SK-N-SH (cell line): ENCODE results near the gene LONRF2. TPM values are rescaled to one million over a fixed set of nuclear protein-coding genes. Genes with fewer than 3 reads are reported as not detected.

Source experiments
- CTCF ChIA-PET: fragments of 300-600, 350-600 bp; formaldehyde crosslinking; extraction: SDS; loops from one replicate; lab custom pipeline; 2021; lab: Yijun Ruan, JAX
- POLR2A ChIA-PET: fragments of 350-600 bp; sonication (Branson Sonifier 250); formaldehyde crosslinking; extraction: SDS; loops from one replicate; lab custom pipeline; 2020; ENCODE audit warnings: antibody characterized with exemption, inconsistent platforms; lab: Yijun Ruan, JAX
- DNase-seq: peaks from one replicate; pipeline ENCODE4 v3.0.0; 2012
- H2AFZ ChIP-seq: fragments of 200-600 bp; sonication (generic); 2 replicates; pipeline ENCODE4 v1.8.1; 2016; ENCODE audit warnings: antibody characterized with exemption, mild to moderate bottlenecking, low read depth
- H3F3A ChIP-seq: fragments of 200-600 bp; sonication (generic); replicated peaks from 2 replicates; pipeline ENCODE3; 2016; ENCODE audit warnings: antibody characterized with exemption, mild to moderate bottlenecking; ENCODE audit not compliant: insufficient read depth
- H3K27ac ChIP-seq, 2 experiments: fragments of 200-500 bp in 1 of 2; fragments of 200-600 bp in 1 of 2; sonication (Bioruptor generic) in 1 of 2; sonication (generic), shearing (Covaris generic) in 1 of 2; 2 replicates each; pipeline versions ENCODE4 v1.5.1 to v1.6.1; 2014 to 2016; ENCODE audit warnings: low read depth in 2 of 2, inconsistent platforms in 1 of 2, low read length in 1 of 2, mild to moderate bottlenecking in 1 of 2, mixed read lengths in 1 of 2
- H3K27me3 ChIP-seq: fragments of 200-600 bp; sonication (generic), shearing (Covaris generic); 2 replicates; pipeline ENCODE4 v1.6.1; 2016; ENCODE audit warnings: mixed run types; ENCODE audit not compliant: insufficient read depth
- H3K36me3 ChIP-seq, 2 experiments: fragments of 200-500 bp in 1 of 2; fragments of 200-600 bp in 1 of 2; sonication (Bioruptor generic) in 1 of 2; sonication (generic) in 1 of 2; replicated peaks in 1 of 2; 2 replicates each; pipeline versions ENCODE3 to v1.5.1; 2014 to 2016; ENCODE audit warnings: low read length in 1 of 2, mild to moderate bottlenecking in 1 of 2; ENCODE audit not compliant: insufficient read depth in 2 of 2, control insufficient read depth in 1 of 2
- H3K4me1 ChIP-seq, 2 experiments: fragments of 200-500 bp in 1 of 2; fragments of 200-600 bp in 1 of 2; sonication (Bioruptor generic) in 1 of 2; sonication (generic), shearing (Covaris generic) in 1 of 2; 2 replicates each; pipeline versions ENCODE4 v1.5.1 to v1.6.1; 2014 to 2016; ENCODE audit warnings: low read depth in 1 of 2, low read length in 1 of 2, mixed run types in 1 of 2; ENCODE audit not compliant: insufficient read depth in 2 of 2, control insufficient read depth in 1 of 2
- H3K4me2 ChIP-seq: fragments of 200-600 bp; sonication (generic), shearing (Covaris generic); 2 replicates; pipeline ENCODE4 v1.6.1; 2017; ENCODE audit warnings: mixed run types
- H3K4me3 ChIP-seq, 2 experiments: fragments of 200-500 bp in 1 of 2; fragments of 200-600 bp in 1 of 2; sonication (Bioruptor generic) in 1 of 2; sonication (generic), shearing (Covaris generic) in 1 of 2; 2 replicates each; pipeline versions ENCODE4 v1.5.1 to v1.8.1; 2014 to 2016; ENCODE audit warnings: low read depth in 2 of 2, inconsistent platforms in 1 of 2, low read length in 1 of 2, mild to moderate bottlenecking in 1 of 2, mixed read lengths in 1 of 2, moderate library complexity in 1 of 2
- H3K79me2 ChIP-seq: fragments of 200-600 bp; sonication (generic); 2 replicates; pipeline ENCODE4 v1.8.1; 2017; ENCODE audit warnings: mild to moderate bottlenecking; ENCODE audit not compliant: insufficient read depth
- H3K9ac ChIP-seq: fragments of 200-600 bp; sonication (generic); 2 replicates; pipeline ENCODE4 v1.6.1; 2017; ENCODE audit warnings: mixed run types
- H3K9me2 ChIP-seq: fragments of 200-600 bp; sonication (generic); 2 replicates; pipeline ENCODE4 v1.6.1; 2017; ENCODE audit warnings: mixed run types
- H3K9me3 ChIP-seq: fragments of 200-600 bp; sonication (generic); 2 replicates; pipeline ENCODE4 v1.6.1; 2017; ENCODE audit warnings: mixed run types, mild to moderate bottlenecking, moderate library complexity
- H4K20me1 ChIP-seq: fragments of 200-600 bp; sonication (generic); 2 replicates; pipeline ENCODE4 v1.6.1; 2017; ENCODE audit warnings: mild to moderate bottlenecking, mixed run types; ENCODE audit not compliant: insufficient read depth
- ELF1 ChIP-seq: IDR thresholded peaks from 2 replicates; pipeline ENCODE4 v1.4.0; 2012
- EZH2phosphoT487 ChIP-seq: fragments of 200-600 bp; sonication (generic); IDR thresholded peaks from 2 replicates; pipeline ENCODE4 v1.6.1; 2017; ENCODE audit warnings: low read depth, mixed run types, mild to moderate bottlenecking, antibody characterized with exemption, moderate library complexity, borderline replicate concordance
- FOSL2 ChIP-seq: IDR thresholded peaks from 2 replicates; pipeline ENCODE4 v1.4.0; 2012; ENCODE audit warnings: low read depth, mild to moderate bottlenecking, moderate library complexity, borderline replicate concordance
- FOXJ3 ChIP-seq: sonication (generic); formaldehyde crosslinking; IDR thresholded peaks from 2 replicates; pipeline ENCODE4 v1.5.1; 2020; ENCODE audit warnings: mild to moderate bottlenecking, missing genetic modification reagents
- FOXM1 ChIP-seq: IDR thresholded peaks from 2 replicates; pipeline ENCODE4 v1.4.0; 2012; ENCODE audit warnings: low read depth, mild to moderate bottlenecking
- GABPA ChIP-seq: IDR thresholded peaks from 2 replicates; pipeline ENCODE4 v1.4.0; 2012; ENCODE audit warnings: low read depth, mild to moderate bottlenecking
- GATA2 ChIP-seq: sonication (generic); formaldehyde crosslinking; IDR thresholded peaks from 2 replicates; pipeline ENCODE4 v1.5.0; 2020; ENCODE audit warnings: mild to moderate bottlenecking, missing genetic modification reagents
- IRF3 ChIP-seq: fragments of 150-350 bp; IDR thresholded peaks from 2 replicates; pipeline ENCODE4 v1.6.1; 2016; ENCODE audit warnings: mild to moderate bottlenecking, low read depth, low read length
- JUND ChIP-seq: IDR thresholded peaks from 2 replicates; pipeline ENCODE4 v1.4.0; 2012
- MAX ChIP-seq: IDR thresholded peaks from 2 replicates; pipeline ENCODE4 v1.4.0; 2012; ENCODE audit warnings: low read depth
- MXI1 ChIP-seq: IDR thresholded peaks from 2 replicates; pipeline ENCODE4 v1.6.1; 2012; ENCODE audit warnings: mild to moderate bottlenecking, low read depth, low read length, improper control_type of control experiment
- NRF1 ChIP-seq: IDR thresholded peaks from 2 replicates; pipeline ENCODE4 v1.6.1; 2012; ENCODE audit warnings: low read depth, mild to moderate bottlenecking, low read length
- POLR2AphosphoS5 ChIP-seq: IDR thresholded peaks from 2 replicates; pipeline ENCODE4 v1.6.1; 2012; ENCODE audit warnings: low read depth, low read length
- RAD21 ChIP-seq: IDR thresholded peaks from 2 replicates; pipeline ENCODE4 v1.6.1; 2012; ENCODE audit warnings: mild to moderate bottlenecking, low read length
- RCOR1 ChIP-seq: fragments of 150-350 bp; IDR thresholded peaks from 2 replicates; pipeline ENCODE4 v1.6.1; 2017; ENCODE audit warnings: antibody characterized with exemption, low read length
- REST ChIP-seq: IDR thresholded peaks from 2 replicates; pipeline ENCODE4 v1.6.1; 2012; ENCODE audit warnings: mild to moderate bottlenecking, low read depth, low read length, moderate library complexity
- RFX5 ChIP-seq: IDR thresholded peaks from 2 replicates; pipeline ENCODE4 v1.6.1; 2012; ENCODE audit warnings: mild to moderate bottlenecking, improper control_type of control experiment, low read length
- RXRA ChIP-seq: IDR thresholded peaks from 2 replicates; pipeline ENCODE4 v1.4.0; 2012; ENCODE audit warnings: low read depth, mild to moderate bottlenecking, borderline replicate concordance
- SIN3A ChIP-seq: IDR thresholded peaks from 2 replicates; pipeline ENCODE4 v1.6.1; 2012; ENCODE audit warnings: low read depth, mild to moderate bottlenecking, low read length, moderate library complexity, borderline replicate concordance
- SMC3 ChIP-seq: IDR thresholded peaks from 2 replicates; pipeline ENCODE4 v1.6.1; 2012; ENCODE audit warnings: low read depth, low read length, improper control_type of control experiment
- TAF1 ChIP-seq: IDR thresholded peaks from 2 replicates; pipeline ENCODE4 v1.6.1; 2012; ENCODE audit warnings: low read depth, mild to moderate bottlenecking, low read length, moderate library complexity, borderline replicate concordance
- TEAD4 ChIP-seq: IDR thresholded peaks from 2 replicates; pipeline ENCODE4 v1.4.0; 2012; ENCODE audit warnings: mild to moderate bottlenecking, borderline replicate concordance; ENCODE audit not compliant: insufficient read depth
- USF2 ChIP-seq: fragments of 150-350 bp; IDR thresholded peaks from 2 replicates; pipeline ENCODE4 v1.6.1; 2017; ENCODE audit warnings: antibody characterized with exemption, low read length, low read depth, borderline replicate concordance
- YY1 ChIP-seq: IDR thresholded peaks from 2 replicates; pipeline ENCODE4 v1.4.0; 2012; ENCODE audit warnings: low read depth, mild to moderate bottlenecking
- WGBS: methylation state at CpG from one replicate; pipeline ENCODE4 v1.1.6; 2017; ENCODE audit warnings: low lambda C conversion rate; 5-methylcytosine and 5-hydroxymethylcytosine counted together
- polyA plus RNA-seq, 3 experiments: library from polyadenylated mRNA; depleted of rRNA; stranded (reverse); fragments of >200 nt; gene quantifications; 2 replicates each; pipeline ENCODE4 v1.2.3, GENCODE V29; 2012

Gene LONRF2
- polyA plus RNA-seq, 1 of the 3 experiments (the other 2 are of a cell fraction), result 2.0 TPM

GRCh38 chr2:100276716-100277115 lies 45.6 kb downstream of the LONRF2 start:
- CTCF ChIA-PET, result interaction anchor here (2.2 to 8.6 kb wide), 2 partner anchors 14 to 104 kb away, joined by 9 to 107 read pairs; no protein-coding TSS in a partner anchor
- H3F3A ChIP-seq, result no peaks in the 10 kb centered on the region
- no peaks in the 10 kb centered on the region for H3K36me3 ChIP-seq
- no peak overlapping the region for H3K9ac ChIP-seq
- no peak overlapping the region for H2AFZ ChIP-seq
- 84% methylated on average over 4 of the region's 4 CpGs for WGBS
- no peak overlapping the region for H3K27ac ChIP-seq
- TF ChIP-seq GATA2 (CRISPR knock-in tag) (no peak), FOXM1 (no peak), RAD21 (no peak), POLR2AphosphoS5 (no peak), USF2 (no peak), EZH2phosphoT487 (no peak), GABPA (no peak), JUND (no peak), REST (no peak), RXRA (no peak), MAX (no peak), RCOR1 (no peak)
- H4K20me1 ChIP-seq, result no peaks in the 10 kb centered on the region
- H3K79me2 ChIP-seq, result no peaks in the 10 kb centered on the region
- H3K9me2 ChIP-seq, result no peaks in the 10 kb centered on the region
- peaks cover 9% of the 10 kb centered on the region in 2 experiments for H3K4me1 ChIP-seq
- H3K27me3 ChIP-seq, result no peaks in the 10 kb centered on the region
- POLR2A ChIA-PET, result no interaction called here
- no peak overlapping the region for H3K4me3 ChIP-seq
- no peak overlapping the region for H3K4me2 ChIP-seq
- DNase-seq, result no peak
- H3K9me3 ChIP-seq, result no peaks in the 10 kb centered on the region

- no peak overlapping the region for H3K4me2 ChIP-seq
- H3K4me3 ChIP-seq, result no peak overlapping the region
- no peaks in the 10 kb centered on the region for H3K9me2 ChIP-seq
- H3K79me2 ChIP-seq, result no peaks in the 10 kb centered on the region
- H3K27ac ChIP-seq, result no peak overlapping the region
- no peak for DNase-seq
- no peaks in the 10 kb centered on the region for H3F3A ChIP-seq
- H4K20me1 ChIP-seq, result no peaks in the 10 kb centered on the region
- no peak overlapping the region for H2AFZ ChIP-seq
- H3K9me3 ChIP-seq, result no peaks in the 10 kb centered on the region
- no peak overlapping the region for H3K9ac ChIP-seq
- POLR2A ChIA-PET, result no interaction called here
- H3K27me3 ChIP-seq, result no peaks in the 10 kb centered on the region
- CTCF ChIA-PET, result interaction anchor here (0.8 to 8.6 kb wide), 2 partner anchors 13 to 106 kb away, joined by 4 to 107 read pairs; no protein-coding TSS in a partner anchor
- no peaks in the 10 kb centered on the region for H3K36me3 ChIP-seq
- 87% methylated on average over 10 of the region's 10 CpGs for WGBS
- peaks cover 0 to 7% of the 10 kb centered on the region in 2 experiments; a peak in 2 of 4 replicates for H3K4me1 ChIP-seq
- TF ChIP-seq FOSL2, result no peak
- TF ChIP-seq FOXJ3 (CRISPR knock-in tag), result no peak
- no peak for TF ChIP-seq MXI1
- TF ChIP-seq TAF1, result no peak
- no peak for TF ChIP-seq RXRA
- no peak for TF ChIP-seq YY1
- no peak for TF ChIP-seq IRF3
- TF ChIP-seq RFX5, result no peak
- no peak for TF ChIP-seq TEAD4
- TF ChIP-seq NRF1, result no peak
- no peak for TF ChIP-seq RAD21
- TF ChIP-seq GATA2 (CRISPR knock-in tag), result no peak
- no peak for TF ChIP-seq SIN3A
- TF ChIP-seq SMC3, result no peak
- no peak for TF ChIP-seq ELF1
These were observed 47.1 kb downstream of the LONRF2 start for GRCh38 chr2:100275200-100275589.
